Measurements from ENCODE around the gene AAMP.

AAMP gene

DNA sequence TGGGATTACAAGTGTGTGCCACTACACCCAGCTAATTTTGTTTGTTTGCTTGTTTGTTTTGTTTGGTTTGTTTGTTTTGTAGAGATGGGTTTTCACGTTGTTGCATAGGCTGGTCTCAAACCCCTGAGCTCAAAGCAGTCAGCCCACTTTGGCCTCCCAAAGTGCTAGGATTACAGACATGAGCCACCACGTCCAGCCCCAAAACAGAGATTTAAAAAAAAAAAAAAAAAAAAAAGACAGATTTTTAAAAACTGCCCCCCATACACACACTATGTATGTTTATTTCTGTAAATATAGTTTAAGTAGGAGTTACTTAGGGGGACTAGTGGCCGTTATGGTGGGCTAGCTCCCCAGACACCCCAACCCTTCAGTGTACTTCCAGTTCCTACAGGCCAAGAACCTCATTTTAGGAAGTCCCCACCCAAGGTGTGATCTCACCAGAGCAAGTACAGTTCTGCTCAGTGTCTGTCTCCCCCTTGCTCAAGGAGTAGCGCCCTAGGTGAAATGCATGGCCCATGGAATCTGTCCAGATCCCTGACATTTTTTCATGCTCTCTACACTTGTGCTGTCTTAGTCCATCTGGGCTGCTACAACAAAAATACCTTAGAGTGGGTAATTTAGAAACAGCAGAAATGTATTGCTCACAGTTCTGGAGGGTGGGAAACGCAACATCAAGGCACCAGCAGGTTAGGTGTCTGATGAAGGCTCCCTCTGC is 23.9 kb upstream of the AAMP start:
- no peak for DNase-seq

DNA sequence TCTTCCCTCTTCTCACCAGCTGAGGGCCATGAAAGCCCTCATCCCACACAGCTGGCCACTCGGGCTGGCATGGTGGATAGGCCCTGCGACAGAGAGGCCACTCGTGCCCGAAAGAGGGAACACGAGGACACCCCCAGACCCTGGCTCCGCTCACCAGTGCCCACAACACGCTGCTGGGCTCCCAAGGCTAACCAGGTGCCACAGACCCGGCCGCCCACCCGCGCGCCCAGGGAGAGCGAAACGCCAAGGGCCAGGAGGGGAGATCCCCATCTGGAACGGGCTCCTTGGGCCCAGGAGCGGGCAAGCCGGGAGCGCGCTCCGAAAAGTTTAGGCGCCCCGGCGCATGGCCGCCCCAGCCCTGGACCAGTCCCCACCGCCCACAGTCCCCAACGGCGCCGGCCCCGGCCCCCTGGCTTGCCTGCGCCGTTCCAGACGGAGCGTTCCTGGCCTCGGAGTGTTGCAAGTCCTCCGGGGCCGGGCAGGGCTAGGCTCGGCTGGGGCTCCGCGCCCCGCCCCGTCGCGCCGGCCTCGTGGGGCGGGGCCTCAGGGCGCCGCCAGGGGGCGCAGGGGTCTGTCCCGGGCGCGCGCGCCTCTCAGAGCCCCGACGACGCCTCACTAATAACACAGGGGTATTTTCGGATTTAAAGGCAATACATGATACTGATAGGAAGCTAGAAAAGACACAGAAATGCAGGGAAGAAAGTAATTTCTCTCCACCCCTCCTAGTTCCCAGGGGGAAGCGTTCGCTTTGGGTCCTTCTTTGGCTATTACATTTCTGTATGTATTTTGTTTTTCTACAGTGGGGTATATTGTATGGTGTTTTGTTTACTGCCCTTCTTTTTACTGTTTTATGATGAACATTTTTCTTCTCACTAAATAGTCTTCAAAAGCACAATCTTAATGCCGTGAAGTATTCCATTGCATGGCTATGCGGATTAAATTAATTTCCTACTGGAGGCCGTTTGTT is 22.4 kb upstream of the AAMP start, which contains the start of gene TMBIM1:
Gene TMBIM1, minus strand, starts transcription at position 456 of the 967 bp plus-strand sequence. CDS start 10,362 bp downstream, outside the sequence.
- no peak for DNase-seq

DNA sequence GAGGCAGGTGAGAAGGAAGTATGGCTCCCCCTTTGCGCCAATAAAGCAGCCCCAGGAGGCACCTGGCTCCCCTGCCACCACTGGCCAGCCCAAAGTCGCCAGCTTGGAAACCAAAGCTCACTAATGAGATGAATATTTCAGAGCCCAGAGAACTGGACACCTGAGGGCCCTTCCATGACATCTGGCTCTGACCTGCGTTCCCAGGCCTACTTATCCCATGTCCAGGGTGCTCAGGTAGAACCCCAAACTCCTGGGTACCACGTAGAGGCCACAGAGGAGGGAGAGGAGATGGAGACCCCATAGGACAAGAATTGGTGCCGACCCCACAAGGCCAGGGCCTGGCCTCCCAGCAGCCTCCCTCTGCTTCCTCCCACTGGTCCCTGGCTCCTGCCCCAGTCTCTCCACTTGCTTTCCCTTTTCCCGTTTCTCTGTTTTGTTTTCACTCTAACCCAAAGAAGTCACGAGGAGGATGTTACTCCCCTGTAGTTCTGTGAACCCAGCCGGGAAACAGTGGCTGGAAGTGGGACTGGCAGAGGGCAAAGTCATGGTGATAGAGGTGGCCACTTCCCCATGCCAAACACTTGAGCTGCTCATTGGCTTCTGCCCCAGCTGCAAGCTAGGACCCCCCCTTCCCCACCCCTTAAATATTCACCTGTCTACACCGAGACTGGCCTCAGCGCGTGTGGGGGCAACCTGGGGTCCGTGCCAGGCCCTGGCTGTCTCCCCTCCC is 21.5 kb upstream of the AAMP start:
- DNase-seq, result no peak

DNA sequence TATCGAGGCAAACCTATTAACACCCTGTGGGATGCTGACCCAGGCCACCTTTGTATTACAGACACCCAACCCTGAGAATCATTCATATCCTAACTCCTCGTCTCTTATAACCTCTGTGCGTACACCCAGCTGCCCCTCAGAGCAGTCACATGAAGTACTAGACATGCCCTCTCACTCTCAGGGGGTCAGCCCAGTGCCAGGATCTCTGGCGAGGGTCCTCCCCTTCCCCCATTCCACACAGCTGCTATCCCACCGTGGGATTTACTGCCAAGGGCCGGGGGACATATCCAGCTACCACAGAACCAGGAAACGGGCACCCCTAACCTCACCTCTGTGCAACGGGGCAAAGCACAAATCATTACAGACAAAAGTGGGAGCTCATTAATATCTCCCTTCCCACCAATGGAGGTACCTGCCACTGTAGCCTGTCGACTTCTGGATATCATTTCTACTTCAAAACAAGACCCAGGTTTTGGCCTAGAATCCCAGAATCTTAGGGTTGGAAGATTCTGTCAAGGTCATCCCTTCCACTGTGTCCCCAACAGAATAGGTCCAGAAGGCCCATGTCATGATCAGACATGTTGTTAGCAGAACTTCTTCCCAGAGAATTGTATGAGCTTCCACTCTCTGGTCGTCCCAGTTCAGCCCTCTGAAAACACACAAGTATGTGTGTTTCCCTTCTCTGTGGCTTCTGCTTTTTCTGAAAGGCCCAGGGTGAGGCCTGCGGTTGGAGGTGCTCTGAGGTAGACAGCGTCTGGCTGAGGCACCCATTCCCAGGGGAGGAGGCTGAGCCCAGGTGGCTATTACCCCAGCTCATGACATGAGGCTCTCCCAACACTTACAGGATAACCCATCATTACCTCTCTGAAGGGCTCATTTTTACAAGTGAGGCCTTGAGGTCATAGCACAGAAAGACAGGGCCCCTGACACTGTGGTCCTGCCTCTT is 20.7 kb upstream of the AAMP start:
- no peak for DNase-seq

DNA sequence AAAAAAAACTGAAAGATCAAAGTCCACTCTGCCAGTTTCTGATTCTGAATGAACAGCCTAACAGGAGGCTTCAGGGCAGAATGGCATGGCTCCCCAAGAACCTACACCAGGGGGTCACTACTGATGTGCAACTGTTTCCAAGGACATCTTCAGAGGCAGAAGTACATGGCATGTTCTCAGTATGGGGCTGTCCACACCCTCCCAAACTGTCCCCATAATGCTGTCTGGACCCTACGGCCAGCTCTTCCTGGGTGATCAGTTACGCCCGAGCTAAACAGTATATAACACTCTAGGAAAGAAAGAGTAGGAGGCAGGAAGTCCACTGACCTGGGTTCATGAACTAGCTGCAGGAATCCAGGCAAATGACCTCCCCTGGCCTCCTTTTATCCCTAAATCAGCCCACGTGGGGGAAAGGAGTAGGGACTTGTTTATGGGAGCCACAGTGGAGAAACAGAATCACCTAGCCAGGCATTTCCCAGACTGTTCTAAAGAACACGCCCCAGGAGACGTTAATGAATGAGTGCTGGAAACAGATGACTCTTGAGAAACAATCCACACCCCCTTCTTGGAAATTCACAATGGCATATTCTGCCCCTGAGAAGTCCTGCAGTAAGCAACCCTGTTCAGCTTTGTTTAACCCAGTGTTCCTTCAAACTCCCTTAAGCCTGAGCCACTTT is 19.8 kb upstream of the AAMP start:
- DNase-seq, result no peak

DNA sequence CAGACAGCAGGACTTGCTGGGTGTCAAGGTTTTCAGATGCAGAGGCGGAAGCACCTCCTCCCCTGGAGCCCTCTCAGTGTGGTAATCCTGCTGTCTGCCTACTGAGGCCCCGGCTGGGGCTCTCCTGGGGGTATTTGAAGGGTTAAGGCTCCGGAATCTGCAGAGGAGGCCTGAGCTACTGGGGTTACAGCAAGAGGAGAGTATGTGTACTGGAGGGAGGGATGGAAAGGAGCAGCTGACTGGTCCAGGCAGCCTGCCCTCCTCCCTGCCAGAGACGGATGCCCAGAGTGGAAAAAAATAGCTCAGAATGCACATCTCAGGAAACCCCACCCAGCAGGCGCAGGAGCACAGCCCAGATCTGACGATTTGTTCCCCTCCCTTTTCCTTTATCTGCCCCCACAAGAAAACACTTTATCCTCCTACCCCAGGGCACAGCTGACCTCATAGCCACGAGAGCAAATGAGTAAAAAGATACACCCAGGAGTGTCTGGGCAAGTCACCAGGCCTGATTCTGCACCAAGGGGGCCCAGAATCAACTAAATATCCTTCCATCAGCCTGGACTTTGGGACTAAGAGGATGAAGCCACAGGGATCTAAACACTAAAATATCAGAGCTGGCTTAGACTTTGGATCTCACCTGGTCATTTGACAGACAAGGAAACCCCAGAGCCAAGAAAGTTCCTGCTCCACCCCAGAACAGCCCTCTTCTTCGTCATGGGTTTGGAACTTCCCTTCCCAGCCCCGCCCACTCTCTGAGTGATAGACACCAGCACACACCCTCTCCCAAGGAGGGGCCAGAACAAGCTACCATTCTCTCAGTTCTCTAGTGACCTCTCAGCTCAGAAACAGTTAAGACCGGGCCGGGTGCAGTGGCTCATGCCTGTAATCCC is 16.9 kb upstream of the AAMP start:
- DNase-seq, result no peak

DNA sequence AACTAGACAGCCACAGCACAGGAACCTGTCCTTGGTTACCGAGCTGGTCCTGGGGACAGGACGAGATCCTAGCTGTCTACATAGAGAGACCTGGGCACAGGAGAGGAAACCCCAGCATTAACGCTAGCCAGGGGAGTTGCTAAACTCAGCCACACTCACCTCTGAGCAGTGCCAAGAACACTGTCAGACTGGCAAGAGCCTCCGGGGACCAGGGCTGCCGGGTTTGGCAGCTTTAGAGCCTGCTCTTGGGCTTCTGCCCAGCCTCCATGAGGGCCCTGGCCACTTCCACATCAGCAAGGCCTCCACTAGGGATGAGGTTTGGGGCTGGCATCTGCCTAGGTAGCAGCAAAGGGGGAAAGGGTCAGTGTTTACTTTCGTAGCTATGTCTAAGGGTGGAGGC is 15.7 kb upstream of the AAMP start:
- no peak for DNase-seq

DNA sequence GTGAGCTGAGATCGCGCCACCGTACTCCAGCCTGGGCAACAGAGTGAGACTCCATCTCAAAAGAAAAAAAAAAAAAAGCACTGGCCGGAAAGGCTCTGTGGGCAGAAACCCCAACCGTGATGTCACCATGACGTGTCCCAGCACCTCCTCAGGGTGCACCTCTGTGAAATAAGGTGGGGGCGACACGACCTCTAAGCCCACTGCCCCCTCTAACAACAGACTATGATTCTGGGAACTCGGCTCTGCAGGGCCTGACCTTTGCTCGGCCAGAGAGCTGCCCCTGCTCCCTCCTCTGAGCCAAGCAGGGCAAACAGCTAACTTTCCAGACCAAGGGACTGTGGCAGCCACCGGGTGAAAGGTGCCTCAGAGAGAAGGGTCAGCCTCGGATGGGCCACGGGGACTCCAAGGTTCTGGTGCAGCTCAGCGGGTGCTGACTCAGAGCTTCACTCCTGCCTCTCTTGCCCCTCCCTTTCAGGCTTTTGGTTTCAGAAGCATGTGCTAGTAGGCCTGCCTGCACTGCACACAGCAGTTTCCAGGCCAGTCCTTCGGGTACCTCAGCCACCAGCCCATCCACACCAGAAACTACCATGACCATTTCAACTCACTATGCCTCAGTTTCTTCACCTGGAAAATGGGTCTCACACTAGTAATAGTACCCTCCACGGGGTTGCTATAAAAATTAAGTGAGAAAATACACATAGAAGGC is 14.3 kb upstream of the AAMP start:
- DNase-seq, result no peak

DNA sequence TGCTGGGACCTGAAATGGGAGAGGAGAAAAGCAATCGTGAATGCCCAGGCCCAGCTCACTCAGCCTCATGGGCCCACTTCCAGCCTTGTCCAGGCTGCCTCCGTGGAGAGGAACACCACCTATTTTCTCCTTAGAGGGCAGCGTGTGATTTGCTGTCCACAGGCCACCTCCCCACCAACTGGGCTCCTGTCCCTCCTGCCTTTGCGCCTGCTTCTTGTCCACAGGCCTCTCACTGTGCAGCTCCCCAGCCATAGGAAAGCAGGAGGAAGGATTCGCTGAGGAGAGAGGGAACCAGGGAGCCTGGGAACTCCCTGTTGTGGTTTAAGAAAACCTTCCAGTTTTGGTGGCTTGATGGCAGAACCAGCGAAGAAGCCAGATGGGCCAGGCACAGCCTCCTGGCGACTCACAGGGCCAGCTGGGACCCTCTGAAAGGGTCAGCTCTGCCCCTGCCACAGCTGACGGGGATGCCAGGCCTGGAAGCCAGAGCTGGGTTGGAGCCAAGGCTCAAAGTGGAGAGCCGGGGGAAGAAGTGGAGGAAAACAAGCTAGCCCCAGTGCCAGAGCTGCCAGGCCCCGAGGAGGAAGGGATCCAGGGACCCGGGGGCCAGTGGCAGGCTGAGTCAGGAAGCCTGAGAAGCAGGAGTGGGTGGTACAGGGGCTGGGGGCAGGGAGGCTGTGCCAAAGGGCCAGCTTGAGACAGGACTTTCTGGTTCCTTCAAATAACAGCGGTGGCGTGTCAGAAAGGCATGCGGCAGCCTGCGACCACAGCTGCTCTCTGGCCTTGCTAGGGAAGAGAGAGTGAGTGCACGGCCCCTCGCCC is 12.4 kb upstream of the AAMP start:
- DNase-seq, result no peak

DNA sequence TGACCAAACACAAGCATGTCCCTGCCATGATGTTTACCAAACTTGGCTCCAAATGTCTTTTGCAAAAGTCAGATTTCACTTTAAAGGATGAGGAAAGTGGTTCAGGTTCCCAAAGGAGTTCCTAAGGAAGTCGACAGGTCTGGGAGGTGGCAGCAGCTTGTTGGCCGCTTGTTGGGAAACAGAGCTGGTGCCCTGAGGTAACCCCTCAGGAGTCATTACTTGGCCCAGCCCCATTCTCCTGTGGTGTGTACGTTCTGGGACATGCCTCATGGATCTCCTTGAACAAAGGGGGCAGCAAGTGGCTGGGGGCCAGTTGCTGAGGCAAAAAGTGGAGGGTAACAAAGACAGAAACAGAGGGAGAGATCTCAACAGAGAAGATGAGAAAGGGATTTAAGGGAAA is 11.5 kb upstream of the AAMP start:
- no peak for DNase-seq

DNA sequence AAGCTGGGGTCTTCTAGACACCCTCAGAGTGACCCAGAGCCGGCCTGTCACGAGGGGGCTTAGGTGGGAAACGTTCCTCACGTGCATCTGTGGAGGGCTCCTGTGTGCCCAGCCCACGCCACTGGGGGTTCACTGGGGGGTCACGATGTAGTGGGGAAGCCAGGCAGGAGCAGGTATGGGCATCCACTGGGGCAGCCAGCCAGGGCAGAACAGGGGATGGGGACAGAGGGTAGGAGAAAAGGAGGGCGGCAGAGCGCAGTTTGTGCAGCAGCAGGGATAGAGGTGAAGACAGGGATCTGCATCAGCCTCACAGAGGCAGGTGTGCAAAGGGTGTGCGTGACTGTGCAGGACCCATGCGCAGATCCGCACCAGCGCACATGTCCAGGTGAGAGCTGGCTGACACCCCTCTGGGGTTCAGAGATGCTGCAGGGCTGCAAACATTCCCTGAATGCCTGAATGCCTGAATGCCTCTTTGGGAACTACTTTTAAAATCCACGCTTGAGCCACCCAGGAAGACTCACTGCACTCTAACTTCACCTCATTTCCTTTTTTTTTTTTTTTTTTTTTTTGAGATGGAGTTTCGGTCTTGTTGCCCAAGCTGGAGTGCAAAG is 10.4 kb upstream of the AAMP start:
- no peak for DNase-seq

DNA sequence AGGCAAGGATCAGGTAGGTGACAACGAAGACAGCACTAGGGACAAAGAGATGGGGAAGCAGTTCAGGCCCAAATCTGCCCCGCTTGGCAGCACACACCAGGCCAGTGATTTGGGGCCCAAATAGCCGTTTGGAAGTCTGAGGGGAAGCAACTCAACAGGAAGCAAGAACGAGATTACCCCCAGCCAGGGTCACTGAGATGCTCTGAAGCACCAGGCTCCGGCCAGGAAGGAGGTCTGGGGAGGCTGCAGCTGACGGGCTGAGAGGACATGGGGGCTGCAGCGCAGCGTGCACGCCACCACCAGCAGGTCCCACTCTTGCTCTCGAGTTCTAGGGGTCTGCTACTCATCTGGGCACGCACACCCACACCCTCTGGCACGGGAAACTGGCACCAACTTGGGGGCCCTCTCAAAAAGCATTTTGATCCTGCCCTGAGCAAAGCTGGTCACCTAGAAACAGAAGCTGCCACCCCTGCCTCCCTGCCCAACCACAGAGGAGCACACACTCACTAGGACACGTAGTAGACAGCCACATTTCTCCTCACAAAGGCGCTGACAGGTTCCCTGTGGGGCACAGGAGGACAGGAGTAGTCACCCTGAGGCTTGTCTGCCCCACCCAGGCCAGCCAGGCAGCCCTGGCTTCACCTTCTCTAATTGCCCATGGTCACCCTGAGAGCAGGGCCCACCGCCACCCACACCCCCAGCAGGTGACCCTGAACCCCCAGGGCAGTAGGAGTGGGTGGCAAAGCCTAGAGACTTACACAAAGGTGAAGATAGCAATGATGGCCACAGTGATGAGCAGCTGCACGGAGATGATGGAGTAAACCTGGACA is 8.8 kb upstream of the AAMP start:
- no peak for DNase-seq

DNA sequence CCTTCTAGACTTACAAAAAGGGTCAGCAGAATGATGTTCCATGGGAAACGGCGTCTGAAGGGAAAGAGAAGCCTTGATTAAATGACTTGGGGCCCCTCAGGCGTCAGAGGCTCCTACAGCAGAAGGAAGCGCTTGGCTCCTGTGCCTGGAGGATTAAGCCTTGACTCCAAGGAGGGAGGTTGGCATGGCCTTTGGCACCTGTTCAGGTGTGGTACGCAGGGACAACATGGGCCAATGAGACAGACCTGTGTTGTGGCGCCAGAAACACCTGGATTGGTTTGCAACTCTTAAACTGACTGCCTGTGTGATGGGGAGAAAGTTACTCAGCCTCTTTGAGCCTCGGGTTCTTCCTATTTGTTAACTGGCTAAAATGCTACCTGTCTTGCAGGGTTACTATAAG is 8.0 kb upstream of the AAMP start:
- DNase-seq, result no peak

DNA sequence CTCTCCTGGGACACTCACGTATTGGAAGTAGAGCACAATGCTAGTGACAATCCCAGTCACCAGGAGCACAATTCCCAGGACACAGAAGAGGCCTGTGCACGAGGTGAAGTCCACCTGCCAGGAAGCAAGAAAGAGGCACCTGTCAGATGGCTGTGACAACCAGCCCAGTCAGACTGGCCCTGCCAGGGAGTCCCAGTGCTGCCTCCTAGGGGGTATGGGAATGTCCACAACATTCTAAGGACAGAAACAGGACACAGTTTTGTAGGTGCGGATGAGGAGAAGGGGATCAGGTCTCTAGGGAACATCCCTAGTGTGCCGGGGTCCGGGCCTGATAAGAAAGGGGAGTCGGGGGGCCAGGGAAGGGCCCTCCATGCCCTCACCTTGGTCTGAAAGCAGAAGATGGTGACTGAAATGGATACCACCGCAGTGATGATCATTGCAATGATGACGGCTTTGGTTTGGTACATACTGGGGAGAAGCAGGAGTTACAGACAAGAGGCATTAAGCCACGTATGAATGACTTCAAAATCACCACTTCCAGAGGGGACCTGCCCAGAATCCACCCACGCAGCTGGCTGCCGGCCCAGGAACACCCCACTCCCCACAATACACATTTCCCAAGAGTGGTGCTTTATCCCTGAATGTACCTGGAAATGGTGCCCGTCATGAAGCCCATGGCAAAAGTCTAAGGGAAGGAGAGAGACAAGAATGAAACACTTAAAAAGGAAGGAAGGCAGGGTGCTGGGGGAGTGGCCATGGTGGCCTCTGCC is 7.2 kb upstream of the AAMP start:
- DNase-seq, result no peak

DNA sequence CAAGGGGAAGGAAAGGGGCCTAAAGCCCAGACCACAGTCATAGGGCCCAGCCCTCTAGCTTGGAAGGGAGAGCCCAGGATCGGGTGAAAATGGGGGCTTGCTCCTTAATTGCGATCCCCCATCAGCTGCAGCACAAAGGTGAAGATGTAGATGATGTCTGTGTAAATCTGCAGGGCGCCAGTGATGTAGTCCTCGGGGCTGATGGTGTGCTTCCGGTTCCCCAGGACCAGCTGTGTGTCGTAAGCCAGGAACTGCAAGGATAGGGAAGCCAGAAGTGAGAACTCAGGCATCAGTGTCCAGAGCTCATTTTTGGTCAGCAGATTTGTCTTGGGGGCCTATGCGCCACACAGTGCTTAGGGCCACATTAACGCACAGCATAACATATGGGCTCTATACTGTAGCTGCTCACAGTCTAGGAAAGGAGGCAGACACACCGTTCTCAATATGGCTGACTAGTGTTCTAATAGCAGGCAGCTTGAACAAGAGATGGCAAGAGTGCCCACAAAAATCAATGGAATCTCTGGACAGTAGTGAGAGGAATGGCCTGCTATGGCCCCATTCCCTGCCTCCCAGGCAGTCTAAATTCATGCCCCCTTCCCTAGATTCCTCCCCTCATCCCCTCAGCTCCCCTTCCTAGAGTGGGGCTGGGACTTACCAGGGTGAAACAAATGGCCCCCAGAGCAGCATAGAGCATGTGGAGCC is 5.6 kb upstream of the AAMP start:
- no peak for DNase-seq

DNA sequence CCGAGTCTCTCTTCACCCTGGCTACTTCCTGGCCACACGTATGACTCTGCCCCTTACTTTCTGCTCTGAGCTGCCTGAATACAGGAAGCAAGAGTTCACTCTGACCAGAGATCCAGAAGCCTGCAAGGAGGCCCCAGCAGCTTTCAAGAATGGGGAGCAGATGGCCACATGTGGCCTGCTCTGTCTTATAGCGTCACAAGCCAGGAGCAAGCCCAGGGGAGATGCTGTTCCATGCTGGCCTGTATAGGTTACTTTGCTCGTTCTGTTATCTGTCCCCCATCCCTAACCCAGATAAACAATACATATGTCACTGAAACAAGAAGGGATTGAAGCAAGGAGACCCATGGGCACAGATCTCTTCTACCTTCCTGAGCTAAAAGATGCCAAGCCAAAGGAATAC is 4.6 kb upstream of the AAMP start:
- DNase-seq, result no peak

Data from NCI-H187 treated with DMSO at 0.1 percent for 48 hours (cell line).